DND-41 (cell line): Measurements from ENCODE around the gene CYBB.

ENCODE experiments used
- CTCF ChIP-seq: IDR thresholded peaks from 2 replicates; pipeline ENCODE4 v1.5.1; 2012; ENCODE audit warnings: borderline replicate concordance, low read length, moderate library complexity, mild to moderate bottlenecking; ENCODE audit not compliant: poor library complexity, severe bottlenecking; ENCODE audit errors: extremely low read depth
- EZH2 ChIP-seq: IDR thresholded peaks from 3 replicates; pipeline ENCODE4 v1.6.1; 2012; ENCODE audit warnings: borderline replicate concordance, low read depth, mild to moderate bottlenecking, moderate library complexity, low read length, inconsistent platforms; ENCODE audit not compliant: severe bottlenecking

- no peak for TF ChIP-seq CTCF
- no peak for TF ChIP-seq EZH2
These were observed 64.8 kb downstream of the CYBB start for GRCh38 chrX:37844622-37845021.
